GM18499 (cell line): ENCODE measurements around the gene ZNF467.

Experiments
- ATAC-seq: cut with Tn5 transposase; IDR thresholded peaks from one replicate; pipeline ENCODE4 v1.9.1; 2021; ENCODE audit warnings: moderate number of reproducible peaks; ENCODE audit not compliant: insufficient read depth, unreplicated experiment

The ZNF467 gene

DNA sequence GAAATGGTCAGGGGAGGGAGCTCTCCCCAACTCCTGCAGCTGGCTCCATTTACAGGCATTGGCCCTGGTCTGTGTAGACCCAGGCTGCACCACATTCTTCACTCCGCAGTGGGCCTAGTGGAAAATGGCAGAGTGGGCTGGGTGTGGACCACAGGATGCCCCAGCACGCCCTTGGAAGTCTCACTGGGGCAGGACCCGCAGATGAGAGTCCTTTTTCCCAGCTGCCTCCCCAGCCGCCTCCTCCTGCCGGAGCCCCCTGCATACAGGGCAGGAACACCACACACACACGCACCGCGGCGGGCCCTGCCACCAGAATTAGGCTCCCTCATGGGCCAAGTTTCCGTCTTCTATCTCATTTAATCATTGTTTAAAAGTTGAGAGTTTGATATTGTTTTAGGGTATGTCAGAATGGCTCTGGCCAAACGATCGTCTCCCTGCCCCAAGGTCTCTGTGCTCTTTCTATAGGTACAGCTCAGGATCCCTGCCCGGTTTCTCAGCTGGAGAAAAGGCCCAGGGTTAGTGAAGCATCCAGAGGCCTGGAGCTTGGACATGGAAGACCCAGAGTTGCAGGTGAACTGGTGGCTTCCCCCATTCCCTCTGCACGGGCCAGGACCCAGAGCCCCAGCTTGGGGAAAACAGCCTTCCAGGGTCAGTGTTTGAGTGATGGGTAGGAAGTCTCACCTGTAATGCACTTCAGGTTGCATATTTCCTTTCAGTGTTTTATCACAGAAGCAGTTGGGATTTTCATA, 42.0 kb downstream of the ZNF467 start:
- no peak for ATAC-seq

- ATAC-seq: no peak
Measured at GRCh38 chr7:149729983-149730801, 43.2 kb downstream of the ZNF467 start.

- ATAC-seq: no peak
Measured at GRCh38 chr7:149729586-149729982, 43.8 kb downstream of the ZNF467 start.

DNA sequence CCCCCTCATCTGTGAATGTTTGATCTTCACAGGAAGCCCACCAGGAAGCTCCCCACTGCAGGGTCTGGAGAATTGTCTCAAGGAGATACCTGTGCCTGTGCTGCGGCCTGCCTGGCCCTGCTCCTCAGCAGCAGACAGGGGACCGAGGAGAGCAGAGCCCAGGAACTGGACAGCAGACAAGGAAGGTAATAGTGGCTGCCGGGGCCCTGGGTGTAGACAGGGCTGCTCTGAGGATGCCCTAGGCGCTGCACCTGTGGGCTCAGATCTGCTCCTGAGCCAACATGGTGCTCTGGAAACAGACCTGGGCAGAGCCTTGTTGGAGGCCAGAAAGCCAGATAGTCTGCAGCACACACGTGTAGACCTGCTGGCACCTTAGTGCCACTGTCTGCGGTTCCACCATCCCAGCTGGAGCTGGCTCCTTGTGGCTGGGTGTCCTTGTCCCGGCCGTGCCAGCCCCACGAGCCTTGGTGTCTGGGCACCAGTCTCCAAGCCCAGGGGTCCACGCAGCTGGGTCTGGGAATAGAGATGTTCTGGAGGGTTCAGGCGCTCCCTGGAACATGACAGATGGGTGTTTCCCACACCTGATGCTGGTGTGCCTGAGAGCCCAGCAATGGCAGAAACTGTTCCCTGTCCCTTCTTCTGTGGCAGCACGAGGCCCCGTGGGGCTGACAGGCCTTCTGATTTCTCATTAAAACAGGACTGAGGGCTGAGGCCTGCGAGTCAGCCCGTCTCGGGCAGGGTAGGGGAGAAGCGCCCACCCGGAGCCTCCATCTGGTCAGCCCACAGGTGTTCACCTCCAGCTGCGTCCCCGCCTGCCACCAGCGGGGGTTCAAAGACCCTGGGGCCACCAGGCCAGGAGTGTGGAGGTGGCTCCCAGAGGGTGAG, 44.7 kb downstream of the ZNF467 start:
- ATAC-seq: no peak

DNA sequence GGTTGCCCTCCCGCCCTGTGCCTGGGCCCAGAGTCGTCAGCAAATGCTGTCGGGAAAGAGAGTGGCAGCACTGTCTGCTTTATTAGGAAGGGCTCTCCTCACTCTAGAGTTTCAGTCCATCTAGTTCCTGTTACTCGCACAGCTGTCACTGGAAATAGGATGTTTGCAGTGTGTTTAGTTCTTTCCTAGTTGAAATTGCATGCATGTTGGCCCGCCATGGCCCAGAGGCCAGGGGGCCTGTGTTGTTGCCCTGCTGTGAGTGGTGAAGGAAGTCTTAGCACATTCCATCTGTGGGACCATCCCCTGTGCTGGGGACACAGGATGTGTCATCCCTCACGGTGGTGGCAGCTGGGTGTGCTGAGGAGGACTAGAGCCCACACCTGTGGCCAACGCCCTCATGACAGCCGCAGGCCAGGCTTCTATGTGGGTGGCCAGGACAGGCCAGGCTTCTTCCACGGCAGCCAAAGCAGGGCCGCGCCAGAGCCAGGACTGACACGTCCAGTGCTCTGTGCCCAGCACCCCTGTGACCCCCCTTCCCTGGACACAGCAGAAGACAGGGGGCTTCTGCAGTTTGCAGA, 45.4 kb downstream of the ZNF467 start:
- no peak for ATAC-seq

DNA sequence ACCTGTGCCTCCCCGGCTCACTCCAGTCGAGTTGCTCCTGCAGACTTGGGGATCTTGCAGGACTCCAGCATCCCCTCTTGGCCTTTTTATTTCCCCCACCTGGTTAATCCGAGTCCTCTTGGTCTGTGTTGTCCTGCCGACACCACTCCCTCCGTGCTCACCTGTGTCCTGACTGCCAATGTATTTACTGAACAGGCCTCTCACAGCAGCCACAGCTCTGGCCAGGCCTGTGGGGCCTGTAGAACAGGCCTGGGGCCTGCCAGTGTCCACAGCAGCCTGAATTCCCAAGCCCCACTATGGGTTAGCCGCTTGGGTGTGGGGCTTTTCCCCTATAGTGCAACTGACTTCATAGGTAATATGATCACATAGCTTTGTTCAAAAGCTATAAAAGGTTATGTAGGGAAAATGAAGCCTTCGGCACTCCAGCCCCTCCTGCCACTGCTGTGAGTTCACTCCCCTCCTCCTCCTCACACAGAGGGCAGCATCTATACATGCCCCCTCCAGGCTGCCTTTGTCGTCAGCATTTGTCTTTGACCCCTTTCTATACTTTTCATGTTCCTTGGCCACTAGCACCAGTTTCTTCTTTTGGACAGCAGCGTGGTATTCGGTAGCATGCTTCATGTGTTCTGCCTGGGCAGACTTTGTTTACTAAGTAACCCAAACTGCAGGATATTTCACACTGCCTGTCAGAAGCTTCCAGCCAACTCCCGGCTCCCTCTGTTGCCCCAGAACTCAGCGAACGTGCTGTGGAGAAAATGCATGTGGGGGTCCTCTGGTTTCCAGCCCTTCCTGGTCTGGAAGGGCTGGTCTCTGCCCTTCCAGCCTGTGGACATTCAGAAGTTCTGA, 46.1 kb downstream of the ZNF467 start:
- ATAC-seq: no peak

GRCh38 chr7:149725916-149726315, 47.5 kb downstream of the ZNF467 start:
- ATAC-seq: no peak

GRCh38 chr7:149725426-149725821, 48.0 kb downstream of the ZNF467 start:
- no peak for ATAC-seq

GRCh38 chr7:149724661-149725425, 48.5 kb downstream of the ZNF467 start:
- no peak for ATAC-seq

GRCh38 chr7:149723795-149724495, 49.4 kb downstream of the ZNF467 start:
- no peak for ATAC-seq

DNA sequence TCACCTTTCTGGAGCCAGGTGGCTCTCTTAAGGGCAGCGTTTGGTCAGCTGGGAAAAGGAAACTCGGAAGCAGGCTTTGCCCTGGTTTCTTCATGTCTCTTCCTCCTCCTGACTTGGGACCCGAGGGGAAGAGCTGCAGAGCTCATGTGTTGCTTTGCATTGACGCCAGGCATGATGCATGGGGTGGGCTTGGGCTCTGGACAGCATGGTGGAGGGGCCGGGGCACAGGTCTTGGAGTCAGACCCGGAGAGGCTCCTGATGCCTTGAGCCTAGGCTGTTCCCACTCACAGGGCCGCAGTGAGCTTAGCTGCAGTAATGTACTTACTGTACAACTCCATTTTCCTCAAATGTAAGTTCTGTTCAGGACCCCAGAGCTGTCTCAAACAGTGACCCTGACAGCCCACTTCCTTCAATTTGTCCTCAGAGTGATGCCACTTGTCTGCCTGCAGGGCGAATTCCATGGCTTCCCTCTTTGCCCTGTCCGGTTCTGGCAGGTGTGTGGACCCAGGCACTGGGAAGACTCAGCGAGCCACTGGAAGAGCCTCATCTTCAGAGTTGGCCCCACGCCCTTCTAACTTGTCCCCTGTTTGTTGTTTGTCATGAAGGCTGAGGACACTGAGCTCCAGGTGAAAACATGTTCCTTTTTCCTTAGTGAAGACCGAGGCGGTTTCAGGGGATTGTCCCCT, 50.2 kb downstream of the ZNF467 start:
- ATAC-seq: no peak

- ATAC-seq: no peak
Measured at GRCh38 chr7:149722356-149722957, 50.9 kb downstream of the ZNF467 start.

DNA sequence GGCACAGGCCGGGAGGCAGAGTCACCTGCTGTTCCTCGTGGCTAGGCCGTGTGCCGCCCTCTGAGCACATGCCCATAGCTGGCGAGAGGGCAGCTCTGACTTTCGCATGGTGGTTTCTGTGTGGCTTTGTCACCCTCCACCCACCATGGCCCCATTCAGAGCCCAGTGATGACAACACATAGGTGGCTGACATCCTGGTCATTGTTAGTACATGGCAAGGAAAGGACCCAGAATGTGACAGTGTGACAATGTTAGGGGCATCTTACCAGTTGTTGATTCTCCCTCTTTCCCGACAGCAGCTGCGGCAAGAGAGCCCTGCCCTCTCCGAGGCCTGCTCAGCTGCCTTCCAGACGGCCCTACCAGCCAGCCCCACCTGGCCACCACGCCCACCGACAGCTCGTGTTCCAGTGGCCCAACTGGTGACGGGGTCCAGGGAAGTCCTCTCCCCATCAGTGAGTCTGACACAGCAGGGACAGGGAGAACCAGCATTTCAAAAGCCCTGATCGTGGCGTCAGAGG, 52.2 kb downstream of the ZNF467 start:
- ATAC-seq: no peak

DNA sequence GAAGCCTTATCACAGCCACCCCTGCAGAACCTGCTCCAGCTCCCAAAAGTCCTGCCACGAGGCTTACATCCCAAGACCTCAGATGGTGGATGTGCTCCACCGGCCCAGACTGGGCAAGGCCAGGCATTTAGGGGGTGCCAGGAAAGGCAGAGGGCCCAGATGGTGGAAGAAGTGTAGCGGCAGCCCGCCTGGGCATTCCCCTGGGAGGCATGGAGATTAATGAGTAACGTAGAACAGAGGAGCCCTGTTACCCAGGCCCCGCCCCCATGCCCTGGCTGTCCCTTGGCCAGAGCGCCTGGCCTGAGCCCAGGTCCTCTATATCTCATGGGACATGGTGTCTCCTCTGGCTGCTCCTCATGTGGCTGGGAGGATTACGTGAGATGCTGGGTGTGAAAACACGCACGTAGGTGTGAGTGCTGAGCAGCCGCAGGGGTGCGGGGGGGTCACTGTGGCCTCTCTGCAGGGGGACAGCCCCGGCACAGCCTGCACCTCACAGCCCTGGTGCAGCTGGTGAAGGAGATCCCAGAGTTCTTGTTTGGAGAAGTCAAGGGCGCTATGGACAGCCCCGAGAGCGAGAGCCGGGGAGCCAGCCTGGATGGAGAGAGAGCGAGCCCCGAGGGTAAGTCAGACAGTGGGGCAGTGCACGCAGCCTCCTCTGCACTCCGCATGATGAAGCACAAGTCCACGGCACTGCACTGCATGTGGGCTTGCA, 52.9 kb downstream of the ZNF467 start:
- no peak for ATAC-seq

- no peak for ATAC-seq
Measured at GRCh38 chr7:149719912-149720335, 53.5 kb downstream of the ZNF467 start.
